ENCODE measurements around the gene ISCA1. TPM values are rescaled to one million over a fixed set of nuclear protein-coding genes. Genes with fewer than 3 reads are reported as not detected.

The ISCA1 gene
- total and polyA plus RNA-seq, 10 of the 15 experiments (the other 5 are each of a cell fraction or from before 2014, with no cell fraction given) = 8.9 to 36.0 (median 24.2) TPM

GRCh38 chr9:86256653-86257052 is 25.7 kb downstream of the ISCA1 start (continued):
- TF ChIP-seq GATAD2B (conservative IDR thresholded peaks at IDR 0.05; ENCODE audit: low read depth) (no peak), IRF5 (IDR thresholded peaks at IDR 0.05; ENCODE audit: borderline replicate concordance) (no peak), USF2 (IDR thresholded peaks at IDR 0.05; ENCODE audit: borderline replicate concordance, low read depth, low read length) (no peak)

- ChIA-PET SMC1A (ENCODE audit: uncharacterized antibody, unreplicated experiment) (interaction anchor here (1.2 kb wide), 1 partner anchor 11 kb away, joined by 3 read pairs; no protein-coding TSS in a partner anchor), POLR2A (no interaction called here), RAD21 (ENCODE audit: unreplicated experiment) (interaction anchor here (1.1 kb wide), 1 partner anchor 51 kb away, joined by 3 read pairs; no protein-coding TSS in a partner anchor), CTCF (no interaction called here)
- Histone ChIP-seq H3K4me1 (ENCODE audit: control insufficient read depth, insufficient read depth, low read length) (no peaks in the 10 kb centered on the region), H2AFZ (ENCODE audit: control insufficient read depth, low read depth, low read length) (no peak overlapping the region), H3K36me3 (ENCODE audit: control insufficient read depth in 2 of 2, insufficient read depth in 2 of 2, low read length in 1 of 2) (no peaks in the 10 kb centered on the region), H3K4me3 (no peak overlapping the region), H3K79me2 (ENCODE audit: control insufficient read depth, insufficient read depth, low read length) (no peaks in the 10 kb centered on the region), H3K27me3 (replicated peaks in 1 of 2; ENCODE audit: control insufficient read depth in 2 of 2, insufficient read depth in 2 of 2, low read length in 1 of 2) (no peaks in the 10 kb centered on the region), H3K27ac (ENCODE audit: control insufficient read depth, insufficient read depth) (no peak overlapping the region), H3K9me3 (replicated peaks; ENCODE audit: control insufficient read depth, insufficient read depth, low read length) (no peaks in the 10 kb centered on the region), H3K9ac (ENCODE audit: control insufficient read depth, insufficient read depth, low read length) (no peak overlapping the region), H4K20me1 (ENCODE audit: control insufficient read depth, insufficient read depth) (no peaks in the 10 kb centered on the region), H3K4me2 (ENCODE audit: control insufficient read depth, insufficient read depth) (no peak overlapping the region)
- DNase-seq (ENCODE audit: low read depth, low spot score) (no peak), ATAC-seq (no peak), FAIRE-seq (no peak)
- in situ Hi-C loops (cut with MboI) (no loop called here), intact Hi-C loops (cut with micrococcal nuclease; ENCODE audit: unreplicated experiment) (no loop called here)
- 53% methylated on average over 3 of the region's 3 CpGs for WGBS (ENCODE audit: insufficient coverage, insufficient replicate concordance, low lambda C conversion rate, missing lambda C conversion rate)
- BruUV-seq (replicated peaks) = no TSS peak
- TF ChIP-seq NR2C1 (IDR thresholded peaks at IDR 0.05) (no peak), NR2C2 (IDR thresholded peaks at IDR 0.05; ENCODE audit: borderline replicate concordance, control insufficient read depth, insufficient read length, low read depth) (no peak), STAT3 (IDR thresholded peaks at IDR 0.05; ENCODE audit: low read depth, low read length) (no peak), MEF2A (IDR thresholded peaks at IDR 0.05; ENCODE audit: insufficient read depth, low read depth, low read length) (no peak), SIN3A (IDR thresholded peaks at IDR 0.05; ENCODE audit: low read depth, low read length) (no peak), GATAD2B (conservative IDR thresholded peaks at IDR 0.05; ENCODE audit: low read depth) (no peak), IKZF1 (conservative IDR thresholded peaks at IDR 0.05) (no peak), GABPA (IDR thresholded peaks at IDR 0.05; ENCODE audit: low read depth) (no peak), TCF12 (IDR thresholded peaks at IDR 0.05; ENCODE audit: low read depth, low read length) (no peak), CHD4 (IDR thresholded peaks at IDR 0.05) (no peak), ATF3 (IDR thresholded peaks at IDR 0.05; ENCODE audit: borderline replicate concordance, extremely low read depth, low read depth, low read length) (no peak)
Measured at GRCh38 chr9:86253577-86253976, 28.8 kb downstream of the ISCA1 start.

Measured in GM12878 (cell line).